Stimulated activated naive CD8-positive, alpha-beta T cell treated with anti-CD3 and anti-CD28 coated beads, Interleukin-15, Interleukin-2, amounts not matched to agents 100 U/mL and 50 U/mL, for 24 hours (primary cell): Measurements from ENCODE around the gene DLG4.

Experiments used
- ATAC-seq: fragments of 150-1000 bp; cut with Tn5 transposase; one replicate; pipeline ENCODE4 v1.10.0; 2021
- DNase-seq: peaks from one replicate; pipeline ENCODE4 v3.0.0; 2021

Gene DLG4

DNA sequence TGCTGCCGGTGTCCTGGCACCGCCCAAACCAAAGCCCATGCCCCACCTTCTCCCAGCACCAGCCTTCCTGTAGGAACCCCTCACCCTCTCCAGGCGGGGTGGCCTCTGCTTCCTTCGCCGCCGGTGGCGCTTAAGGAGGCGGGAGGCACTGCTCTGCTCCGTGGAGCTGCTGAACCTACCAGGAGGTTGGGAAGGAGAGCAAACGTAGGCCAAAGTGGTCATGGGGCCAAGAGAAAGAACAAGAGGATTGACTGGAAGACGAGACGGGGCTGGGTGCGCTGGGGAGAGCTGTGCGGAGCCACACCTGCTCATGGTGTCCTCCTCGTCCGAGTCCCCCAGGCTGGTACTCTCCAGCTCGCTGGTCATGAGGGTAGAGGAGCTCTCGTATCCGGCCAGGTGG lies 9.9 kb upstream of the DLG4 start:
- ATAC-seq, result no peak
- DNase-seq, result no peak

DNA sequence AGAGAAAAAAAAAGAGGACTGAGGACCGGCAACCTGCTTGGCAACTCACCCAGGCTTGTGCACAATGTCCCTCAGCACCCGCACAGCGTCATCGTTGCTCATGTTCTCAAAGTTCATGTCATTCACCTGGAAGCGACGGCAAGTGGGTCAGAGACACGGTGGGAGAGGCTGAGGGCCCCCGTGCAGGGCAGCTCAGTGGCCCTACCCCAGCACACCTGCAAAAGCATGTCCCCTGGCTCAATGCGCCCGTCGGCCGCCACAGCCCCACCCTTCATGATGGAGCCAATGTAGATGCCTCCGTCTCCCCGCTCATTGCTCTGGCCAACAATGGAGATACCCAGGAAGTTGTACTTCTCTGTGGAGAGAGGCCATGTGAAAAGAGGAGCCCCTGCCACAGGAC lies 9.3 kb upstream of the DLG4 start:
- ATAC-seq, result no peak
- DNase-seq, result no peak

DNA sequence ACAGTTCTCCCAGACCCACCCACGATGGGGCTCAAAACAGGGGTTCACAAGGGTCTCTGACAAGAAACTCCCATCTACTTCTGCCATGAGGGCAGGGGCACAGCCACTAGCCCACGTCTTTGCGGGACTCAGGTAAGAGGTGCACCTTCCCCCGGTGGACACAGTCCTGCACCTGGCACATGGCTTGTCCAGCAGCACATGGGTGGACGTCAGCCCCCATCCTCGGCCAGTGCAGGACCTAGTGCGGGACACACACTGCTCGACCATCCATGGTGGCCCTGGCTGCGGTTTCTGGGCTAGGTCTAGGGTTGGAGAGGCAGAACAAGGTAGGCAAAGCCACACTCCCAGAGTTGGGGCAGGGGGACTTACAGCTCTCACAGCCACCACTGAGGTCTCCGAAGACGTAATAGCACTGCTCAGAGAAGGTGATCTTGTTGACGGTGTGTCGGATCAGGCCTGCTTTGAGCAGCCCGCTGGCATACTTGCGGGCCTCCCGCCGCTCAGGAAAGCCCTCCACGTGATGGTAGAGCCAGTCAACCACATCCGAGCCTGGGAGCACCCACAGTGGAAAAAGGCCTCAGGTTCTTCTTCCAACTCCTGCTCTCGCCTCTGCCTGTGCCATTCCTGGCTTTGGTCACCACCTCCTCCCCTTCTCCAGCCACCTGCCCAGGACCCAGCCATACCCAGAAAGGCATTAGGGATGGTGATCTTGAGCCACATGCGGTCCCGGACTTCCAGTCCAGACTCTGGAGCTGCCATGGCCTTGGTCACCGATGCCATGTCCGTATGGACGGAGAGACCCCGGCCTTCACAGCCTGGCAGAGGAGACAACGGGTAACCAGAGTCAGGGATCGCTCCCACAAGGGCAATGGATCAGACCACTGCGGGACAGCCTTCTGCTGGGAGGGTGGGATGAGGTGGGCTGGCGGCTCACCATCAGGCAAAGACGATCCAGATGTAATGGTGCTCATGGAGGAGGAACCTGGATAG lies 7.4 kb upstream of the DLG4 start:
- DNase-seq (no peak), ATAC-seq (no peak)

DNA sequence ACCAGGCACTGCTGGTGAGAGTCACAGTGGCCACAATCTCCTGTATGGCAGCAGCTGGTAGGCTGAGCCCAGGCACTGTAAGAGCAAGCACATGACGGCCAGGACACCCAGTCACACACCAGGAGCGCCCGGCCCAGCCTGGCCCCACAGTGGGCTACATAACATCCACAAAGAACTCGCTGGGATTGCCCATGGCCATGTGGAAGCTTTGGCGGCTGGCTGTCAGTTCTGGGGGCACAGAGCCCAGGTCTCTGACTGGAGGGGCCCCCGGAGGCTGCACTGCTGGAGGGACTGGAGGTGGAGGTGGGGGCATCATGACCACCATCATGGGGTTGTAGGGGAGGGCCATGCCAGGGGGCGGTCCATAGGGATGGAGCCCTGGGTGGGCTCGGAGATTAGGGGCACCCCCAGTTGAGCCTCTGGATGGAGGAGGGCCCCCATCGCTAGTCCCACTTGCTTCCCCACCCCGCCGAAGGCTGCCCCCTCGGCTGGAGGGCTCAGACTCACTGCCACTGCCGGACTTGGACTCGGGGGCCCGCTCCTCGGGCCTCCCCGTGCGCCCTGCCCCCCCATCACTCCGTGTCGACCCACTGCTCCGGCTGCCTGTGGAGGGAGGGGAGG lies 6.2 kb upstream of the DLG4 start:
- no peak for ATAC-seq
- DNase-seq, result no peak

GRCh38 chr17:7224661-7225111 lies 5.0 kb upstream of the DLG4 start:
- no peak for DNase-seq
- ATAC-seq, result no peak

DNA sequence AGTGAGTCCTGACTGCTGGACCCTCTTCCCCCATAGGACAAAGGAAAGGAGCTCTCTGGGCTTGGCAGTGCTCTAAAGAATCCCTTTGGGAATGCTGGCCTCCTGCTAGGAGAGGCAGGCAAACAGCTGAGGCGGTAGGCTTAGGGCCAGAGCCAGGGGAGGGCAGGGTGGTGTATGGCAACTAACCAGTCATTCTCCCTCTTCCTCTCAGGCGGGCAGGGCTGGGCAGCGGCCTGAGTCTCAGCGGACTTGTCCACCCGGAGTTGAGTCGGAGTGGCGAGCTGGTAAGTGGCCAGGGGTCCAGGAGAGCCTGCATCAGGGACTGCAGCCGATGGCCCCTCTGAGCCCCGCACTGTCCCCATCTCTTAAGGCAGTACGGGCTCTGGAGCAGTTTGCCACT lies 4.5 kb upstream of the DLG4 start:
- no peak for ATAC-seq
- no peak for DNase-seq

DNA sequence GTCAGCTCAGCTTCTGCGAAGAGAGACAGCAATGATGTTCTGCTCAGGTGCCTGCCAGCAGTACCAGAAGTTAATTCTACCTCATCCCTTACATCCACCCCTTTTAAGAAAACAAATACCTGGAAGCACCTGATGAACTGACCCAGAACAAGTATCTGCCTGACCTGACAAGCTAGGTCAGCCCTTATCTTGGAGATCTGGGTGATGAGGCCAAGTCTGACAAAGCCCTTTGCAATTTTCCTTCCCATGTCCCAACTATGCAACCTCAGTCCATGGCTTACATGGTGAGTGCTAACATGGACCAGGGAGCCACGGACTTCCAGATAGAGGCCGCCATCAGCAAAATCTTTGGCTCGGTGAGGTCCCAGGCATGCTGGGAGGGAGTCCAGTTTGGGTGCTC lies 3.7 kb upstream of the DLG4 start:
- DNase-seq (no peak), ATAC-seq (no peak)

DNA sequence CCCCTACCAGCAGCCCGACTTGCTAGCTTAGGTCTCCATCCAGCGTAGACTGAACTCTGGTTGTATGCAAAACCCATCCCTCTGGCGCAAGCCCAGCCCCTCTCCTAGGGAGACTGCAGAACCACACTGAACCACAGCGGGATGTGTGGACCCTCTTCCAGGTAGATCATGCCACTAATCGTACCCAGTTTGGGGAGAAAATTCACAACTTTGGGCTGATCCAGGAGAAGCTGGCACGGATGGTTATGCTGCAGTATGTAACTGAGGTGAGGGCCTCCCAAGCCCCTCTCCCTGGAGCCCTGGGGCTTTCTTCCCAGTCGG lies 3.3 kb upstream of the DLG4 start:
- ATAC-seq (no peak), DNase-seq (no peak)

DNA sequence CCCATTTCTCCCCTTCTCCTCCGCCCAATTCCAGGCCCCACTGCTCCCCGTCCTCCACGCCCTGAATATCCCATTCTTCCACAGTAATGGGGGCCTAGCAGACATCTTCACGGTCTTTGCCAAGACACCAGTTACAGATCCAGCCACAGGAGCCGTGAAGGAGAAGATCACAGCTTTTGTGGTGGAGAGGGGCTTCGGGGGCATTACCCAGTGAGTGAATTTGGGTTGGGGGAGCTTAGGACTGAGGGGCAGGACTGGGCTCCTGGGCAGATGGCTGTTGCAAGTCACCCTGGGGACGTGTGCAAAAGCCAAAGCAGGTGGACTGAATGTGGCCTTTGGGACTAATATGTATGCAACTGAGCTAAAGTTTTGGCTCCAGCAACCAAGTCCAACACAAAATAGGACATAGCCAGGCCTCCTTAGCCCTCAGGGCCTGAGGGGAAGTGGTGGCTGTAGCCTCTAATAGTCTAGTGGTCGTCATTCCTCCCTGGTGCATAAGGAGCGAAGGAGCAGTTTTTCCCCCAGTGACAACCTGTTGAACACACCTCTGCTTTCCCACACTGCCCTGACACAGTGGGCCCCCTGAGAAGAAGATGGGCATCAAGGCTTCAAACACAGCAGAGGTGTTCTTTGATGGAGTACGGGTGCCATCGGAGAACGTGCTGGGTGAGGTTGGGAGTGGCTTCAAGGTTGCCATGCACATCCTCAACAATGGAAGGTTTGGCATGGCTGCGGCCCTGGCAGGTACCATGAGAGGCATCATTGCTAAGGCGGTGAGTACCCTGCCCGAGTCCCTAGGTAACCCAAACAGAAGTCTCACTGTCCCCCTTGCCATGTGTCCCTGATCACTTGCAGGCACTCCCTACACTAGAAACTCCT lies 2.7 kb upstream of the DLG4 start:
- no peak for ATAC-seq
- DNase-seq, result no peak

GRCh38 chr17:7221278-7222092 lies 1.8 kb upstream of the DLG4 start:
- ATAC-seq (no peak), DNase-seq (no peak)

GRCh38 chr17:7220593-7221277 lies 1.1 kb upstream of the DLG4 start:
- DNase-seq, result peak; percentile 69

GRCh38 chr17:7219229-7219811 lies 316 bp downstream of the DLG4 start:
- no peak for DNase-seq
- no peak for ATAC-seq

More at GRCh38 chr17:7220593-7221277, 1.1 kb upstream of the DLG4 start:
- ATAC-seq, result peak; percentile 37

DNA sequence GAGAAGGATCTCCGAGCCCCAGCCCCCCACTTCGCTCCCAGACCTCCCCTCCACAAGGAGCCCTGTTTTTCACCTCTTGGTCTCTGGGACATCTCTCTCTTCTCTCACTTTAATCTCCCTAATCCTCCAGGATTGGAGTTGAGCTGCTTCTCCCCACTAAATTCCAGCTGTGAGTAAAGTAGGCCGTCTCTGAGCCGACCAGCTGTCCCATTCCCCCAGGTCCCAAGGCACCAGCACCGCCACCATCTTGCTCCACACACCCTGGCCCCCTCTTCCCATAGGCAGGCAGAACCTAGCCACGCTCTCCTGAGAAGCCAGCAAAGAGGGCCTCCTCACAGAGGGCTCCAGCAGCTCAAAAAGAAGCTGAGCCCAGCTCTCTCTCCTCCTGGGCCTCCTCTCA lies 878 bp downstream of the DLG4 start:
- no peak for DNase-seq
- ATAC-seq, result no peak

DNA sequence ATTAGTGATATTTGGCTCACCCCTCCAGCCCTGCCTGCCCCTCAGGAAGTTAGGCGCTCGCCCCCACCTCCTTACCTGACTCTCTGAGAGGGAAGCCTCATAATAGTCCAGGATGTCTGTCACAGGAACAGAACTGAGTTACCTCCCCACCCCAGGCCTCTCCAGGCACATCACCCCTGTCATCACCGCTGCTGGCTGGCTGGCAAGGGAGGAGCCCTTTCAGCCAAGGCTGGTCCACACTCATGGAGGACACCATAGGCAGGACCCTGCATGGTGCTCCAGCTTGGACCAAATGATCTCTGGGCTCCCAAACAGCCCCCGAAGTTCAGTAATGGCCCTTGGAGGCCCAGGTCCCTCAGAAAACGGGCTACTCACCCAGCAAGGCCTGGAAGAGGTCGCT lies 1.5 kb downstream of the DLG4 start:
- no peak for DNase-seq
- ATAC-seq, result no peak

DNA sequence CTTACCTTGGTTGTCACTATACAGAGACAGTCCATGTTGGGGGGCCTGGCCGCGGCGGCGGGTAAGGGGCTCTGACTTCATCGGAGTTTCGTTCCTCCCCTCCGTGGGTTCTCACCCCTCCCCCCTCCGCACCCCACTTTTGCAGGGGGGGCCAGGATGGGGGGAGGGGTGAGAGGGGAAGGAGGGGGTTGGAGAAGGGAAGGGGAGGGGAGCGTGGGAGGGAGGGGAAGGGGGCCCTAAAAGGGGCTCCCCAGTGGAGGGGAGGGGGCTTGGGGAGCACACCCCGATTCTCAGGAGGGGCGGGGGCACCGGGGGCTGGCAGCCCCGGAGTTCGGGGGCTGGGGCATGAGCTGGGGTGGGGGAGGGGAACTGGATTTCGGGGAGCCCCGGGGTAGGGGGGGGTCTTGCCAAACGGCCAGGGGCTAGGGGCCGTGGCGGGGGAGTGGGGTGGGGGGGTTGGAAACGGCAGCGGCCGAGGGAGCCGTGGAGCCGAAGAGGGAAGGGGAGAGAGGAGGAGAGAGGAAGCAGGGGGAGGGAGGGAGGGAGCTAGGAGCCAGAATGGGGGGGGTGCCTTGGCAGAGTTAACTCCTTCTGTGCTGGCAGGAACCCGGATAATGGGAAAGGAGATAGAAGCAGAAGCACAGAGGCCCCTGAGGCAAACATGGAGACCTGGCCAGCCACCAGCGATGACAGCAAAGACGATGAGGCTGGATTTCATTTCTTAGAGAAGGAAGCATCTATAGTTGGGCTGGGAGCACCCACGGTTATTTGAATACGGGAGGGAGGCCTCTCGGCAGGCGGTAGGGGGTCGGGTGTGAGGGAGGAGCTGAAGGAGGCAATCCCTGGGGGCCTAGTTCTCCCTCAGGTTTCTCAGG lies 2.3 kb downstream of the DLG4 start:
- peak; percentile 35 for DNase-seq
- ATAC-seq, result no peak

DNA sequence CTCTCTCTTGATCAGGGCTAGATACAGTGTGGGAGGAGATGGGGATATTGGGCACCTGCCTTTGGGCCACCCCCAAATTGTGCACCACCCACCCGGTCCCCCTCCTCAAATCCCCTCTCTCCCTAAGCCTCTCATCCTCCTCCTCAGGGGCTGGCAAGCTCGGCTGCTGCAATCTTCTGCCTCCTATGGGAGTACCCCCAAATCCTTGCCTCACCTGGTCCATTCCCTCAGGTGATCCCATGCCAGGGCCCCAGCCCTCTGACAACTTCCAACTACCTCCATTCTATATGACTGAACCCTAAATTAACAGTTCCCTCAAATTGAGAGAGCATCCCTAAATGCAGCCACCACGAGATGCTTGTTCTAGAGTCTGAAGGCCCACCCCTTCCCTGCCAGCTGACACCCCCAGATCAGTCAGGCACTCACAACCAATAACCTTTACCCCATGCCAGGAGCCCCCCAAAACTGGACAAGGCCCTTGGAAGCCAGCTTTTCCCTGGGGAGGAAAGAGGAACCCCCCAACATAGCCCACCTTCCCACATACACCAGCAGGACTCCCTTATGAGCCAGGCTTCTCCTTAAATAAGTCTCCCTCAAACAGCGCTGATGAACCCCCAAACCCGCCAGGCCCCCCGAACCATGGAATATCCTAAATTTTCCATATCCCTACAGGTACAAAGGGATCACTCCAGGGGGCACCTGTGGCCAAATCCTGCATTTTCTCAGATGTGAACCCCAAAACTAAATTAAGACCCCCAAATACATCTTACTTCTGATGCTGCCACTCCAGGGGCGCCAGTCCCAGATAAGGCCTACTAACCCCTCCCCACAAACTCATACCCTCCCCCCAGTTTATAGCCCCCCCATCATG lies 3.2 kb downstream of the DLG4 start:
- ATAC-seq, result no peak
- no peak for DNase-seq

- no peak for ATAC-seq
Measured at GRCh38 chr17:7215652-7216180, 3.9 kb downstream of the DLG4 start.

GRCh38 chr17:7215136-7215638 lies 4.4 kb downstream of the DLG4 start:
- ATAC-seq (no peak), DNase-seq (no peak)

More at GRCh38 chr17:7215652-7216180, 3.9 kb downstream of the DLG4 start:
- no peak for DNase-seq
